Stimulated activated CD8-positive, alpha-beta memory T cell treated with anti-CD3 and anti-CD28 coated beads, Interleukin-7, amount 100 ng/mL, for 24 hours (primary cell): ENCODE data around the gene LGALS7B.
"Not testable (repeated sequence)": the region's sequence is repeated elsewhere in the genome, so short reads cannot be mapped to it uniquely, and the experiment has no call there.

Source experiments
- DNase-seq: peaks from one replicate; pipeline ENCODE4 v3.0.0-alpha.2; 2020; ENCODE audit warnings: low read depth

LGALS7B gene

DNA sequence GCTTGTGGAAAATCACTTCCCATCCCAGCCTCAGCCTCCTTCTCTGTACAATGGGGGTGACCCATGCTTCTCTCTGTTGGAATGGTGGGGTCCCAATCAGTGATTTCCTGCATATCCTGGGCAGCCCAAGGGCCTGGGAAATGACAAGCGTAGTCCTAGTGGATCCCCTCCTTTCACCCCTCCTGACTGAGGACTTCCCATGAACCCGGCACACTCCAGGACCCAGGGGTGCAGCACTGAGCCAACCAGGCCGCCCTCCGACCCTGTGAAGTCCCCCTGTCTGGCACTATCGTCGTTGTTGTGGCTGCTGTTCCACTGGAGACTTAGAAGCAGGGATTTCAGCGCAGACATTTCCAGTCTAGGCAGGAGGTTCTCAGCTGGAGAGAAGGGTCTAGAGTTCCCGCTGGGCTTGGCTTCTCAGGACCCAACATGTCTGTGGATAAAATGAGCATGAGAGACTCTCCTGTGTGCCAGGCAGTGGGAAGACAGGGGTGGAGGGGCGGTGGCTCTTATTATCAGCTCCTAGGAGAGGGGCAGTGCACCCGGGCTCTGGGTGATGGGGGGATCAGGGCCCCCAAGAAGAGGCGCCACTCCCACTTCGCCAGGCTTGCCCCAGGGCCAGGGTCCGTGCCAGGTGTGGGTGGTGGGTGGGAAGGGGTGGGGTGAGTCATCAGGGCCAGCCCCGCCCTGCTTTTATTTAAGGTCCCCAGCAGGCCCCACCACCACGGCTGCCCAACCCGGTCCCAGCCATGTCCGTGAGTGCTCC is at the start of gene LGALS7B:
TSS of gene LGALS7B (plus strand) at position 723 of the 766 bp plus-strand sequence. CDS start at position 750, 27 bp downstream.
- DNase-seq: no peak

DNA sequence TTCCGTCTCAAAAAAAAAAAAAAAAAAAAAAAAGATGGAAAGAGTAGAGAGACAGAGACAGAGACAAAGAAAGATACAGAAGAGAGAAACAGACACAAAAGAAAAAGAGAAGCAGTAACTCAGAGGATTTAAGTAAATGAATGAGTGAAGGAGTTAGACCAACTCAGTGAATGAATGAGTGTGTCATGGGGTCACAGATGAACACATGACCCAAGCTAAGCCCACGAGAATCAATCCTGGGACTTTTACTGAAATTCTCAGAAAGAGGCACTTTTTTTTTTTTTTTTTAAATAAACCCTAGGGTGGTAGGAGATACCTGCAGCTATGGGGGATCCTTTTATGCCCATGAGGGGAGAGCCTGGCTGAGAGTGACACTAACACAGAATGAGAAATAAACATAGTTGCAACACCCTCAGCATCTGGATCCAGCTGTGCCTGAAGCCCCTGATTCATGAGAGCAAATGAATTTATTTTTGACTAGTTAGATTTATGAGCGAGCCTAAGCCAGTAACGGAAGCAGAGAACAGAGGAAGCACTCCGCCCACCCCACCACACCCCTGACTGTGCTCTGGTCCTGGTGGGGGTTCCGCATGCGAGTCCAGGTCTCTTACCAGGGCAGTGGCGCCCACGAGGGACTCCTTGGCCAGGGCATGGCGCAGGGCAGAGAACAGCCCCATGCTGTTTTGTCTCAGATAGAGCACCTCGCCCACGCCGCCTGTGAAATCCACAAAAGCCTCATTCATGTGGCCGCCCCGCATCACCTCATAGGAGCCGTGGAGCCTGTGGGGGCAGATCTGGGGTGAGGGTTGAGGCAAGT is 49.4 kb upstream of the LGALS7B start:
- no peak for DNase-seq

DNA sequence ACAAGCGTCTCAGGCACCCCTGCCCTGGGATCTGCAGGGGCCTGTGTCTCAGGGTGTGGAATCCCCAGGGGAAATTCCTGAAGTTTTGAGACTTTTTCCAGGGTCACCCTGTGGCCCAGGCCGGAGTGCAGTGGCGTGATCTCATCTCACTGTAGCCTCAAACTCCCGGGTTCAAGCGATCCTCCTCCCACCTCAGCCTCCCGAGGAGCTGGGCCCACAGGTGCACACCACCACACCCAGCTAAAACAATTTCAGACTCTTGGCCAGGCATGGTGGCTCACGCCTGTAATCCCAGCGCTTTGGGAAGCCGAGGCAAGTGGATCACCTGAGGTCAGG is 48.8 kb upstream of the LGALS7B start:
- DNase-seq: no peak

DNA sequence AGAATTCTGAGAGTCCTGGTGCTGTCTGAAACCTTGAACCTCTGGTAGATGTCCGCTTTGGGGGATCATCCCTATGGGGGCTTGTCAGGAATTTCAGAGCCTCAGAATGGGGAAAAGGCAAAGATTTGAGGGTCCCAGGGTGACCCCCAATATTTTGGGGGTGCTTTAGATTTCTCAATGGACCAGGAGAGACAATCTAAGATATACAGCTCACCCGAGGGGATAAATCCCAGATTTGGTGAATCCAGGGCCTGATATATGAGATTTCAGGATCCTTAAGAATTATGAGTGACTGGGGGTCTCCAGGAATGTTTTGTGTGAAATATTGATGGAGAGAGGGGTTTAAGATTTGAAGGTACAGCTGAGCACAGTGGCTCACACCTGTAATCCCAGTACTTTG is 48.1 kb upstream of the LGALS7B start:
- no peak for DNase-seq

DNA sequence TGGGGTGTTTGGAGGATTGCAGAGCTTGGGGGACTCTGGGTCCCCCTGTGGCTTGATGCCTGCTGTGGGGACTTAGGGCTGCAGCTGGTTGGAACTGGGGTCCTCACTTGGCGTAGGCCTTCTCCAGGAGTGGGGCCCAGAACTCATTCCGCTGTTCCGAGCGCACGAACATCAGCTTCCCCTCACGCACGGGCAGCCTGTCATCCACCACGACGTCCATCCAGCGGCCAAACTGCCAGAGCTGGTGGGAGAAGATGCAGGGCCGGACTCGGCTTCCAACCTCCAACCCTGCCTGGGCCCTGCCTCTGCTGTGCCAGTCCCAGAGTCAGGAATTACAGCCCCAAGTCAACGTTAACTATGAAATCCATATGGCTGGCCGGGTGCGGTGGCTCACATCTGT is 47.3 kb upstream of the LGALS7B start:
- DNase-seq: no peak

DNA sequence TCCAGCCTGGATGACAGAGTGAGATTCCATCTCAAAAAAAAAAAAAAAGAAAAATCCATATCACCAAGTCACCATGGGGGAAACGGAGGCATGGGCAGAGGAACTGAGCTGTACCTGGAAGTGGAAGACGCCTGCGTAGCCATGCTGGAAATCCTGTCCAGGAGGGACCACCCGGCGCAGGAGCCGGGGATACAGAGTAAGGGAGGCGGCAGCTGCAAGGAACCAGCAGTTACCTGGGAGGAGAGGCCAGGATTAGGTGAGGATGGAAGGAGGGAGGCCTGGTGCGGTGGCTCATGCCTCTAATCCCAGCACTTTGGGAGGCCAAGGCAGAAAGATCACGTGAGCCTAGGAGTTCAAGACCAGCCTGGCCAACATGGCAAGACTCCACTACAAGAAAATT is 46.7 kb upstream of the LGALS7B start:
- no peak for DNase-seq

DNA sequence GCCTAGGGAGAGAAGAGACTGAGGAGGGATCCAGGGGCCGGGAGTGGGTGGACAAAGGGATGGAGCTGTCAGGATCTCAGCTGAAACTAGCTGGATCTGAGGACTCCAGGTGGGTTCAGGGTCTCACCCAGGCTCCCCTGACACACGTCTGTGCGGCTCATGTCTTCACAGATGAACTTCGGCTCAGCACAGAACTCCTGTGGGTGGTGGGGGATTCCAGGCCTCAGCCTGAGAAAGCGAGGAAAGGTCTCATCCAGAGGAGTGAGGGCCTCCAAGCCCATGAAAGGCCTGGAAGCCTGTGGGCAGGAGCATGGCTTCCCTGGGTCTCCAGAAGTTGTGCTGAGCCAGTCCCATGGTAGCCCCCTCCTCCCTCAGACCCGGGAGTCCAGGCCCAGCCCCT is 46.1 kb upstream of the LGALS7B start:
- no peak for DNase-seq

DNA sequence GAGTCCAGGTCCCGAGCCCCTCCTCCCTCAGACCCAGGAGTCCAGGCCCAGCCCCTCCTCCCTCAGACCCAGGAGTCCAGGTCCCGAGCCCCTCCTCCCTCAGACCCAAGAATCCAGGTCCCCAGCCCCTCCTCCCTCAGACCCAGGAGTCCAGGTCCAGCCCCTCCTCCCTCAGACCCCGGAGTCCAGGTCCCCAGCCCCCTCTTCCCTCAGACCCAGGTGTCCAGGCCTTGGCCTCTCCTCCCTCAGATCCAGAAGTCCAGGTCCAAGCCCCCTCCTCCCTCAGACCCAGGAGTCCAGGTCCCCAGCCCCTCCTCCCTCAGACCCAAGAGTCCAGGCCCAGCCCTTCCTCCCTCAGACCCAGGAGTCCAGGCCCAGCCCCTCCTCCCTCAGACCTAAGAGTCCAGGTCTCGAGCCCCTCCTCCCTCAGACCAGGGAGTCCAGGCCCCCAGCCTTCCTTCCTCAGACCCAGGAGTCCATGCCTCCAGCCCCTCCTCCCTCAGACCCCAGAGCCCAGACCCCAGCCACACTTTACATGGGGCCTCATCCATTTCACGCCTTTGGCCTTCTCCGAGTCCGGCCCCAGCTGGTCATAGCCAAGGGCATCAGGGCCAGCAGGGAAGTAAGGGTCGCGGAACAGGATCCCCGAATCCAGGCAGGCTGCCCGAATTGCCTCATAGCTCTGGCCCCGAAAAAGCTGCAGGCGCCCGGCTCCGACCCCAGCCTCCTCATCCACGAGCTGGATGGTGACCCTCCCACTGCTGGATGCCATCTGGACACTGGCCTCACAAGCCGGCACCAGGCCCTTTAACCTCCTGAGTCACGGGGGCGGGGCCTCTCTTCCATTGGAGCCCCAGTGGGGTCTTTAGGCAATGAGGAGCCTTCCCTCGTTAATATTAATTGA is 45.4 kb upstream of the LGALS7B start:
- no peak for DNase-seq

DNA sequence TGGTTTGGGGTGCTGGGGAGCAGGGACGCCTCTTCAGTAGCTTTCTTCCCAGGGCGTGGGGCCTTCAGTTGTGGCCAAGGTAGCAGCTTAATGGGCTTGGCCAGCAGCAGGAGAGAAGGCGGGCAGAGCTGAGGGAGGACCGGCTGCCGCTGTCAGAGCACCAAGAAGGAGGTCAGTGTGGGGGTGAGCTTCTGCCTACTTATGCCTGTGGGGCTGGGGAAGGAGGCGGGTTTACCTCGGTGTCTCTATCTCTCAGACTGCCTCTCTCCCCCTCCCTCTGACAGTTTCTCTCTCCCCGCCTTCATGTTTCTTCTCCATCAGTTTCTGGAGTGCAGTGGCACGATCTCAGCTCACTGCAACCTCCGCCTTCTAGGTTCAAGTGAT is 44.7 kb upstream of the LGALS7B start, which contains the start of gene CAPN12:
TSS of gene CAPN12 (minus strand) at position 177 of the 384 bp plus-strand sequence. CDS start 309 bp downstream, outside the sequence.
- no peak for DNase-seq

DNA sequence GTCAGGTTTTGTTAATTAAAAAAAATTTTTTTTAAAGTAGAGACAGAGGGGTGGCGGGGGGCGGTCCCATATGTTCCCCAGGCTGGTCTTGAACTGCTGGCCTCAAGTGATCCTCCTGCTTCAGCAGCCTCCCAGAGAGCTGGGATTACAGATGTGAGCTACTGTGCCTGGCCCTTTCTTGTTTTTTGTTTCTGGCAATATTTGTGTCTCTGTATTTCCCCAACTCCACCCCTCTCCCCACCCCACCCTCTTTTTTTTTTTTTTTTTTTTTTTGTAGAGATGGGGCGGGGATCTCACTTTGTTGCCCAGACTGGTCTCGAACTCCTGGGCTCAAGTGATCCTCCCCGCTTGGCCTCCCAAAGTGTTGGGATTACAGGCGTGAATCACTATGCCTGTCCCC is 44.1 kb upstream of the LGALS7B start:
- DNase-seq: no peak

DNA sequence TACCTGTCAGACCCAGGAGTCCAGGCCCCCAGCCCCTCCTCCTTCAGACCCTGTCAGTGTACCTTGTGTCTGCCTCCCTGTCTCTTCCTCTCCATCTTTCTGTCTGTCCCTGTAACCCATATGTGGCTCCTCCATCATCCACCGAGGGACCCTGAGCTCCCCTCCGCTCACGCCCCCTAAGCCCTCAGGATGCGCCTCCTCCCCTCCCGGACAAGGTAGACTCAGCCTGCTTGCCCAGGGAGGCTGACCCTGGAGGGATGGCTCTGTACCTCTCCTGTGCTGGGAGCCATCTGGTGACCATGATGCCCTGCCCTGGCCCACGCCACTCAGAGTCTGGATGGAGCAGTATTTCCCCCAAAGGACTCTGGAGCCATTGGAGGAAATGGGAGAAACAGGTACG is 43.7 kb upstream of the LGALS7B start:
- no peak for DNase-seq

DNA sequence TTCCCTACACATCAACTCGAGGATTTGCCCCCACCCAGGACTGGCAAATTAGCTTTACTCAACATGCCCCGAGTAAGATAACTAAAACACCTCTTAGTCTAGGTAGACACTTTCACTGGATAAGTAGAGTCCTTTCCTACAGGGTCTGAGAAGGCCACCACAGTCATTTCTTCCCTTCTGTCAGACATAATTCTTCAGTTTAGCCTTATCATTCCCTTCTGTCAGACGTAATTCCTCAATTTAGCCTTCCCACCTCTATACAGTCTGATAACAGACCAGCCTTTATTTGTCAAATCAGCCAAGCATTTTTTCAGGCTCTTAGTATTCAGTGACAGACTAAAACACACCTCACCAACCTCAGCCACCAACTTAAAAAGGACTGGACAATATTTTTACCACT is 35.2 kb upstream of the LGALS7B start:
- not testable (repeated sequence) for DNase-seq

DNA sequence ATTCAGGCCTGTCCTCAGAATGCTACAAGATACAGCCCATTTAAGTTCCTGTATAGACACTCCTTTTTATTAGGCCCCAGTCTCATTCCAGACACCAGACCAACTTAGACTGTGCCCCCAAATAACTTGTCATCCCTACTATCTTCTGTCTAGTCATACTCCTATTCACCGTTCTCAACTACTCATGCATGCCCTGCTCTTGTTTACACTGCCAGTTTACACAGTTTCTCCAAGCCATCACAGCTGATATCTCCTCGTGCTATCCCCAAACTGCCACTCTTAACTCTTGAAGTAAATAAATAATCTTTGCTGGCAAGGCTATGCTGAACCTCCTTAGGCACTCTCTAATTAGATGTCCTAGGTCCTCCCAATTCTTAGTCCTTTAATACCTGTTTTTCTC is 34.8 kb upstream of the LGALS7B start:
- DNase-seq: not testable (repeated sequence)

DNA sequence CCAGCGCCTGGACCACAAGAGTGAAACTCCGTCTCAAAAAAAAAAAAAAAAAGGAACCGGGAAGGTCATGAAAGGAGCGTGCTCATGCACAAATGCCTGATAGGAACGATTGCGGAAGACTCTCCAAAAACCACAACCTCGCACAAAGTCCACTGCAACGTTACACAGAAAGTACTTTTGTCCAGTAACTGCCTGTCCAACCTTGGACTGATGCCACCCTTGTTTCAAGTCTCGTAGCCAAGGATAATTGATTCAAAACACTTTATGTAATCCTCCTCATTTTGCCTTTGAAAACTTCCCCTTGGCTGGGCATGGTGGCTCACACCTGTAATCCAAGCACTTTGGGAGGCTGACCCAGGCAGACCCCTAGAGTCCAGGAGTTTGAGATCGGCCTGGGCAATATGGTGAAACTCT is 29.4 kb upstream of the LGALS7B start:
- DNase-seq: no peak

DNA sequence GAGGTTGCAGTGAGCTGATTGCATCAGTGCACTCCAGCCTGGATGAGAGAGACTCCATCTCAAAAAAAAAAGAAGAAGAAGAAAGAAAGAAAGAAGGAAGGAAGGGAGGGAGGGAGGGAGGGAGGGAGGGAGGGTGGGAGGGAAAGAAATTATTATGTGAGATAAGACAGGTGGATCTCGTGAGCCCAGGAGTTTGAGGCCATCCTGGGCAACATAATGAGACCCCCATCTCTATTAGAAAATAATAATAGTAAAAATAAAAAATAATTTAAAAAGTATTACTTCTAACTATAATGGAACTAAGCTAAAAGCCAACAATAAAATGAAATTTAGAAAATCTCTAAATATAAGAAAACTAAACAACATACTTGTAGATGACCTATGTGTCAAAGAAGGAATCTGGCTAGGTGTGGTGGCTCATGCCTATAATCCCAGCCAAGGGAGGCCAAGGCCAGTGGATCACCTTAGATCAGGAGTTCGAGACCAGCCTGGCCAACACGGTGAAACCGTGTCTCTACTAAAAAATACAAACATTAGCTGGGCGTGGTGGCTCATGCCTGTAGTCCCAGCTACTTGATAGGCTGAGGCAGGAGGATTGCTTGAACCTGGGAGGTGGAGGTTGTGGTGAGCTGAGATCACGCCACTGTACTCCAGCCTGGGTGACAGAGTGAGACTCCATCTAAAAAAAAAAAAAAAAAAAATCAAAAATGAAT is 28.0 kb upstream of the LGALS7B start:
- not testable (repeated sequence) for DNase-seq

DNA sequence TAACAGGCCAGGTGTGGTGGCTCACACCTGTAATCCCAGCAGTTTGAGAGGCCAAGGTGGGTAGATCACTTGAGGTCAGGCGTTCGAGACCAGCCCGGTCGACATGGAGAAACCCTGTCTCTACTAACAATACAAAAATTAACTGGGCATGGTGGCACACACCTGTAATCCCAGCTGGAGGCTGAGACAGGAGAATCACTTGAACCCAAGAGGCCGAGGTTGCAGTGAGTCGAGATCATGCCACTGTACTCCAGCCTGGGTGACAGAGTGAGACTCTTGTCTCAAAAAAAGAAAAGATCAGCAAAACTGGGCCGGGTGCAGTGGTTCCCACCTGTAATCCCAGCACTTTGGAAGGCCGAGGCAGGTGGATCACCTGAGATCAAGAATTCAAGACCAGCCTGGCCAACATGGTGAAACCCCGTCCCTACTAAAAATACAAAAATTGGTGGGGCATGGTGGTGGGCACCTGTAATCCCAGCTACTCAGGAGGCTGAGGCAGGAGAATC is 27.1 kb upstream of the LGALS7B start:
- not testable (repeated sequence) for DNase-seq

DNA sequence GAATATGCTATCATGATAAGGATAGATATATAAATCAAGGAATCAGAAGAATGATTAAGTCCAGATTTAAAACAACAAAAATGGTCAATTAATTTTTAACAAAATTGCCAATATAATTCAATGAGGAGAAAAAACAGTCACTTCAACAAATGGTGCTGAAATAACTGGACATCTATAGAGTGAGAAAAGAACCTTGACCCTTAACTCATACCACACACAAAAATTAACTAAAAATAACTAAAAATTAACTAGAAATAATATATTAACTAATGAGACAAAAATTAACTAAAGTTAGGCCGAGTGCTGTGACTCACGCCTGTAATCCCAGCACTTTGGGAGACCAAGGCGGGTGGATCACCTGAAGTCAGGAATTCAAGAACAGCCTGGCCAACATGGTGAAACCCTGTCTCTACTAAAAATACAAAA is 25.2 kb upstream of the LGALS7B start:
- no peak for DNase-seq

DNA sequence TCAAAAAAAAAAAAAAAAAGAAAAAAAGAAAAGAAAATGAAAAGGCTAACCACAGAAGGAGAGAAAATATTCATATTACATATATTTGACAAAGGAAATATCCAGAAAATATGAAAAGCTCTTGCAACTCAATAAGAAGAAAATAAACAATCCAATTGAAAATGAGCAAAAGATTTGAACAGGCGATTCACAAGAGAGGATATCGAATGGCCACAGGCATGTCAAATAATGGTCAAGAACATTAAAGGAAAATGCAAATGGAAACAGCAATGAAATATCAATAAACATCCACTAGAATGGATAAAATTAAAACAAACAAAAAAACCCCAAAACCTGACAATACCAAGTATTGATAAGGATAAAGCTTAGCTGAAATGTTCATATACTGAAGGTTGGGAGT is 23.8 kb upstream of the LGALS7B start:
- no peak for DNase-seq

DNA sequence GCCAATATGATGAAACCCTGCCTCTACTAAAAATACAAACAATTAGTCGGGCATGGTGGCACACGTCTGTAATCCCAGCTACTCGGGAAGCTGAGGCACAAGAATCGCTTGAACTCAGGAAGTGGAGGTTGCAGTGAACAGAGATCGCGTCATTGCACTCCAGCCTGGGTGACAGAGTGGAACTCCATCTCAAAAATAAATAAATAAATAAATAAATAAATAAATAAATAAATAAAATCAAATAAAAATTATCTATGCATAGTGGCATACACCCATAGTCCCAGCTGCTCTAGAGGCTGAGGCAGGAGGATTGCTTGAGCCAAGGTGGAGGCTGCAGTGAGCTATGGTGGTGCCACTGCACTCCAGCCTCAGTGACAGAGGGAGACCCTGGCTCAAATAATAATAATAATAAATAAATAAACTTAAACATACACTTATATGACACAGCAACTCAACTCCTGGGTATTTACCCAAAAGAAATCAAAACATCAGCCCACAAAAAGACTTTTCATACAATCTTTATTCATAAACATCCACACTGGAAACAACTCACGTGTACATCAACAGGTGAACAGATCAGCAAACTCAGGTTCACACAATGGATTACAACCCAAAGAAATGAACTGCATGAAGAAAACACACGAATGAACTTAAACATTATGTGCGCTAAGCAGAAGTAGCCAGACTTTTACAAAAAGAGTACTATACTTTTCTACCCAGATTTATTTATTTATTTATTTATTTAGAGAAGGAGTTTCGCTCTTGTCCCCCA is 22.5 kb upstream of the LGALS7B start:
- no peak for DNase-seq

DNA sequence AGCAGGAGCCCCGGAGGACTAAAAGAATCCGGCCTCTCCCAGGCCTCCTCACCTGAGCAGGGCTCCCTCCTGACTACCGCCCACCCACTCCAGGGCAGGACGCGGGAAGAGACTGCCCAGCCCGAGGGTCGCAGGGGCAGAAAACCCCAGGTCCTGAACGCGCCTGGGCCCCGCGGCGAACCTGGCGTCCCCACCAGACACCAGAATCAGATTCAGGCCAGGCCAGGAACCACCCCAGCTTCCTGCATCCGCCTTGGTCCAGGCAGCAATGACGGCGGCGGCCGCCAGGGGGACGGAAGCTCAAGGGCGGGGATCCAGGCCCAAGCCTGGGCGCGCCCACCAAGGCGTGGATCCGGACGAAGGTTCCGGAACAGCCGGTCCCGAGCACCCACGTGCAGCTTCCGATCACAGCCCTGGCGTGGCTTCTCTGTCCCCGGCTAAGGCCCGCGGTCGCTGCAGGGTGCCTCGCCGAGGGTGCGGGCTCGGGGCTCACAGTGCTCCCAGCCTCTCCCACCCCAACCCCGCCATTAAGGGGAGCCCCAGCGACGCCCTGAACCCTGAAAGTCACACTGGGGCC is 19.3 kb upstream of the LGALS7B start:
- DNase-seq: peak; percentile 75
